Hippocampal formation (tissue), 2 donors: Measurements from ENCODE around the gene SANBR.
"Not testable (repeated sequence)": the region's sequence is repeated elsewhere in the genome, so short reads cannot be mapped to it uniquely, and the experiment has no call there.

Source experiments
- DNase-seq, 2 donors: peaks; one replicate each; lab custom pipeline; 2025; lab: John Stamatoyannopoulos, UW

SANBR gene

DNA sequence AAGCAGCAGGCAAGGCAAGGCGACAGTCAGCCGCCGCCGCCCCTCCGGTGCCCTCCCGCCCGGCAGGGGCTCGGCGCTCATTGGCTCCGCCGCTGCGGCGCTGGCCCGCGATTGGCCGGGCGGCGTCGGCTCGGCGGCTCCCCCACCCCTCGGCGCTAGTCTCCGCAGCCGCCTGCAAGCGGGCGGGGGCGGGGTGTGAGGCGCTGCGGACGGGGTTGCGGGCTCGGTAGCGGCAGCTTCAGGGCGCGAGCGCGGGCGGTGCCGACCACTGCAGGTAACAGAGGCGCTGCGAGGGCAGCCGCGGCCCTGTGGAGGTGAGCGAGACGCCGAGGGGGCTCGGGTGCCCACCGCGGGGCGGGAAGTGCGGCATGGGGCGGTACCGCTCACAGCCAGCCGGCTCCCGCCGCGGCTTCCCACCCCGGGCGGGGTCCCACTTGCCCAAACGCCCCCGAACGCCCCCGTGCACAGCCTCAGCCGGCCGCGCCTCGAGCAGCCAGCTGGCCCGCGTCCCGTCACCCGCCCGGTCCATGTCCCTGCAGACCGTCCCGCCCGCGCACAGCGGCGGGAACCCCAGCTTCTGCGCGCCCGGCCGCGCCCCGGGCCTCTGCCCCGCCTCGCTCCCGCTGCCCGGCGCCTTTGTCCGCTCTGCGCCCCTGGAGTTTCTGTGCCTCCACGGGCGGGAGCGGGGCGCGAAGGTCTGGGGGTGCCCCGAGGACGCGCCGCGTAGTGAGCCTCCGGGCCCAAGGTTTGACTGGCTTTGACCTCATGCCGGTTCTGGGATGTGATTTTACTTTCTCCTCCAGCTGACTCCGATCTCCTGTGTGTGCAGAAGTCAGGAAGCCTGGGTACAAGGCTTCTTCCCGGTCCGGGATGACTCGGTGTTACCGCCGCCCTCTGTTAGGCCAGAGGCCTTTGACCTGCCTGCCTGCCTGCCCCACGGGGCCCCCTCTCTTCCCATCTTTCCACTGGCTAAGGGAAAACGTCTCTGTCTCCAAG lies at the start of gene SANBR:
Gene SANBR (plus strand): TSS at position 158 of the 996 bp plus-strand sequence. CDS start 4,480 bp downstream, outside the sequence.
- DNase-seq: peak; percentile 83 to 88

DNA sequence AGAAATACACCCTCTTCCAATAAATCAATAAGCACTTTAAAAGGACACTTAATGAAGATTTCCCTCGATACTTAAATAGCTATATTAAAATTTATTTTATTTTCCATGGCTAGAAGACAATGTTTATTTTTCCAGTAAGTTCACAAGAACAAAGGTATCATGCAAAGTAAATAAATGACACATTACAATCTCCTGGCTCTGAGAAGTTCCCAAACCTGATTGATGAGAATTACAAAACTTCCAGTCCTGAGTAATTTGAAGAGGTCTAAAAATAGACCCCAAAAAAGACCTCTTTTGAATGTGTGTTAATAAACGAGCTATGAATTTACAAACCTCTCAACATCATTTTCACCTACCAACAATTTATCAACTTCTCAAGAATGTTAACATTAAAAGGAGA lies 49.7 kb upstream of the SANBR start:
- no peak for DNase-seq

DNA sequence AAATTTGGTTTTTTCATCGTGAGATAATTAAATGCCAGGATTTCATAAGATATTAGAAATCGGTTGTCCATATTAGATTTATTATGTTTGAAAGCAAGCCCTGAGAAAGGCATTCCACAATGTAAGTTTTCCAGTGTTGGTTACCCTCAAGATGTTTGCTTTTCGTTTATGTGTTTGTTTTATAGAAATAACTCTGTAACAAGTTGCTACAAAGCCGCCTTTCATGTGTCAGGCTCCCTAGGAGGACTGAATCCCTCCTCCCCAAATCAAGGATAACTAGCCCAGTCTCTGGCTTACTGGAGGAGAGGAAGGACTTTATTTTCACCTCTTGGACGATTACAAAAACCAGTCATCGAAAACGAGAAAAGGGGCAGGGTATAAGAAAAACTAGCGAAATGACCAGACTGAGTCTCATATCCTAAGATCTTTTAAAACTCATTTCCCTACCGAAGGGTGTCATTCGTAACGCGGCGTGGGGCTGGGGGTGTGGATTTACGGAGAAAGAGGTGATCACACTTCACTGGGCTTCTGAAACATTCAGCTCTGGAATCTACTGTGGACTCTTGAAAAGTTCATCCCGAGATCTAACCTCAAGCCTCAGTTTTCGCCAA lies 49.2 kb upstream of the SANBR start:
- DNase-seq: no peak

DNA sequence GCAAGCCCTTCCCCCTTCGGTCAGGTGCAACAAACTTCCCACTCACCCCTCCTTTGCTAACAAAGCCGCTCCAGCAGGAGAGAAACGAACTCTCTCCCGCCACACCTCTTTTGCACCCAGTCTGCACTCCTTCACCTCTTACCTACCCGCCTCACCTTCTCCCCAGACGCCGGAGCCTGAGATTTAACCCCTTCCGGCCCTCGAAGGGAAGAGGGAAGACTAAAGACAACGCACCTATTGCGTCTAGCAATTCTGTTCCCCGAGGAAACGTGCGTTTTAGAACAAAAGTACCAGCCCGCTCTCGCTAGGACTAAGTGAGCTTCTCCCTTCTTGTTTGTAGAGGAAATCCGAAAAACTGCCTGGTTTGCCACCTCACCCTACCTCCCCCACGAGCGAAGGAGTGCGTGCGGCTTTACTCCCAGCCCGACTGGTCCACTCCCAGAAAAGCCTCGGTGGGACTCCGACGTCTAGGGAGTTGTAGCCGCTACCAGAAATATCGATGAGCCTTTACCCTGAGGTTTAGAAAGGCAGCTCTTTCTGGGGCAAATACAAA lies 48.6 kb upstream of the SANBR start:
- DNase-seq: peak; percentile 82 to 90

DNA sequence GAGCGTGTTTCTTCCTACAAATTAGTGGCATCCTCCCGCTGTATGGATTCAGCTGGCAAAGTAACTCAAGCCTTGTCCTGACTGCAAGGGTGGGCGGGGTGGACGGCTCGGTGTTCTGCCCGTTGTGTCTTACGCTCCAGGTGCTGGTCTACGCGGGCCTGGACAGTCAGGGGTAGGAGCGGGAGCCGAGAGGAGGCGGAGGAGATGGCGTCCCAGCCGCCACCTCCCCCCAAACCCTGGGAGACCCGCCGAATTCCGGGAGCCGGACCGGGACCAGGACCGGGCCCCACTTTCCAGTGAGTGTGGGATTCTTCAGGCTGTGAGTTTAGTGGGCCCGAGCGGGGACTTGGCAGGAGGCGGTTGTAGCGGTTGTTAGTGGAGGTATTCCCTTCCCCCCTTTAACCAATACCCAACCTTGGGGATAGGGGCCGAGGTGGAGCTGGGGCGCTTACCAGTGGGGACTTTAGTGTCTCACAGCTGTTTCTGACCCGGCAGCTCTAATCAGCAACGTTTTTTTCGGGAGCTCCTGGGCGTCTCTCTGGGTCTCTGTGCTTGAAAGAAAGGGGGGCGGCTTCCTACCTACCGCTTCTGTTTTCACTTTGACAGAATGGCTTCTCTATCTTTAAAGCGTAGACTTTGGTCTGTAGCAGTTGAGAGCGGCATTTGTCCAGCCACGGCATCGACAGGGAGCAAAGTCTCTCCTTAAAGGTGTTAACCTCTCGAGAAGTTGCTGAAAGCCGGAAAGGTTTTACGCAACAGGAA lies 47.9 kb upstream of the SANBR start, which contains the start of the genes PEX13 and PUS10:
Gene PEX13 (plus strand): TSS at position 165 of the 762 bp plus-strand sequence. CDS start 40 bp downstream, at position 205.
Gene PUS10 (minus strand): TSS at position 700 of the 762 bp plus-strand sequence. CDS start 6,365 bp downstream, outside the sequence.
- DNase-seq: peak; percentile 82 to 90

DNA sequence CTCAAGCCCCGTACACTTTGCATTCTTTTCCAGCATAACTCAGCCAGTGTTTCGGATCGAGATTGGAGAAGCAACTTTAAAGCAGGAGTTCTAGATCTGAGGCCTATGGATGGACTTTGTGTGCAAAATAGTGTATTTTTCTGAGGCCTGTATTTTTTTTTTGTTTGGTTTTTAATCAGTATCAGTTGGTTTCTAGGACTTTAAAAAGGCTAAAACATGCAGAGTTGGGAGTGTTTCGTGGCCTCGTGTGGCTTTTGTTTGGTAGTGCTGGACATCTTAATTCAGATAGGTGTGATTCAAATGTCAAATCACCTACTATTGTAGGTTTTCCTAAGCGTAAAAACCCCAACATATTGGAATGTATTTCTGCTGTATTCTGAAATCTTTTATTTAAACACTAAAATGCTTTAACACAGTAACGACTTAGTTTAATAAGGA lies 47.3 kb upstream of the SANBR start:
- DNase-seq: no peak

DNA sequence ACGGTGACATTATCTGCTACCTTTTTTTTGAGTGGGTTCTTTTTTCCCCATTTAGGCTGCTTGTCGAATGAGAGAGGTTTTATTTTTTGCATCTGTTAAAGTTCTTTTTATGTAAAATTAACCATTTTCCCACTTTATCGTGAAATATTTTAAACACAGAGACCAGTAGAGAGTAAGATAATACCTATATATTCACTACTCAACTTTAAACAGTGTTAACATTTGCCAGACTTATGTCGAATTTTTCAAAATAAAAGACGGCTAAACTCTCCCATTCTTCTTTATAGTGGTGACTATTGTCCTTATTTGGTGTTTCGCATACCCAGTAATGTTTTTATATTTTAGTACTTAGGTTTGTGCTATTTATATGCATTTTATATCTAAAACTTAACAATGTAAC lies 46.9 kb upstream of the SANBR start:
- no peak for DNase-seq

DNA sequence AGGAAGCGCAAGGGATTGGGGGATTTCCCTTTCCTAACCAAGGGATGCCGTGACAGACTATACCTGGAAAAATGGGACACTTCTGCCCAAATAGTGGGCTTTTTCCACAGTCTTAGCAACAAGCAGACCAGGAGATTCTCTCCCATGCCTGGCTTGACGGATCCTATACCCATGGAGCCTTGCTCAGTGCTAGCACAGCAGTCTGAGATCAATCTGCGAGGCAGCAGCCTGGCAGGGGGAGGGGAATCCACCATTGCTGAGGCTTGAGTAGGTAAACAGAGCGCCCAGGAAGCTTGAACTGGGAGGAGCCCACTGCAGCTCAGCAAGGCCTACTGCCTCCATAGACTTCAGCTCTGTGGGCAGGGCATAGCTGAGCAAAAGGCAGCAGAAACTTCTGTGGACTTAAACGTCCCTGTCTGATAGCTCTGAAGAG lies 44.4 kb upstream of the SANBR start:
- DNase-seq: no peak

DNA sequence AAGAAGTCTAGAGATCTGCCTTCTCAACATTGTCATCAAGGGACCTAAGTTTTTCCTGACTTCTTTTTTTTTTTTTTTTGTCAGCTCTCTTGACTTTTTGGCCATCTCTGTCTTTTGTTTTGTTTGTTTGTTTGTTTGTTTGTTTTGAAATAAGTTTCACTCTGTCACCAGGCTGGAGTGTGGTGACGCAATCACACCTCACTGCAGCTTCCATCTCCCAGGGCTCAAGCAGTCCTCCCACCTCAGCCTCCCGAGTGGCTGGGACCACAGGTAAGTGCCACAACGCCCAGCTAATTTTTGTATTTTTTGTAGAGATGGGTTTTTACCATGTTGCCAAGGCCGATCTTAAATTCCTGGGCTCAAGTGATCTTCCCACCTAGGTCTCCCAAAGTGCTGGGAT lies 42.0 kb upstream of the SANBR start:
- no peak for DNase-seq

DNA sequence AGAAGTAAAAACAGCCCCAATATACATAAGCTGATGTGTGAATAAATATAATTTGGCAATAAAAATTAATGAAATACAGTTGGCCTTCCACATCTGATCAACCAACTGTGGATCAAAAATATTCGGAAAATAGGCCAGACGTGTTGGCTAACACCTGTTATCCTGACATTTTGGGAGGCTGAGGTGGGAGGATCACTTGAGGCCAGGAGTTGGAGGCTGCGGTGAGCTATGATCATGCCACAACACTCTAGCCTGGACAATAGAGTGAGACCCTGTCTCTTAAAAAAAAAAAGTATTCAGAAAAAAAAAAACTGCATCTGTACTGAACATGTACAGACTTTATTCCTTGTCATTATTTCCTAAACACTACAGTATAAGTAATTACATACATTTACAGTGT lies 36.1 kb upstream of the SANBR start:
- no peak for DNase-seq

DNA sequence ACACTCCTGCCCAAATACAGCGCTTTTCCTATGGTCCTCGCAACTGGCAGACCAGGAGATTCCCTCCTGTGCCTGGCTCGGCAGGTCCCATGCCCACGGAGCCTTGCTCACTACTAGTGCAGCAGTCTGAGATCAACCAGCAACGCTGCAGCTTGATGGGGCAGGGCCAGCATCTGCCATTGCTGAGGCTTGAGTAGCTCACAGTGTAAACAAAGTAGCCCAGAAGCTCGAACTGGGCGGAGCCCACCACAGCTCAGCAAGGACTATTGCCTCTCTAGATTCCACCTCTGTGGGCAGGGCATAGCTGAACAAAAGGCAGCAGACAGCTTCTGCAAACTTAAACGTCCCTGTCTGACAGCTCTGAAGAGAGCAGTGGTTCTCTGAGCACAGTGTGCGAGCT lies 31.1 kb upstream of the SANBR start:
- DNase-seq: not testable (repeated sequence)

DNA sequence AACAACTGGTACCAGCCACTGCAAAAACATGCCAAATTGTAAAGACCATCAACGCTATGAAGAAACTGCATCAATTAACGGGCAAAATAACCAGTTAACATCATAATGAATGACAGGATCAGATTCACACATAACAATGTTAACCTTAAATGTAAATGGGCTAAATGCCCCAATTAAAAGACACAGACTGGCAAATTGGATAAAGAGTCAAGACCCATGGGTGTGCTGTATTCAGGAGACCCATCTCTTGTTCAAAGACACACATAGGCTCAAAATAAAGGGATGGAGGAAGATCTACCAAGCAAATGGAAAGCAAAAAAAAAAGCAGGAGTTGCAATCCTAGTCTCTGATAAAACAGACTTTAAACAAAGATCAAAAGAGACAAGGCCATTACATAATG lies 29.0 kb upstream of the SANBR start:
- DNase-seq: not testable (repeated sequence)

DNA sequence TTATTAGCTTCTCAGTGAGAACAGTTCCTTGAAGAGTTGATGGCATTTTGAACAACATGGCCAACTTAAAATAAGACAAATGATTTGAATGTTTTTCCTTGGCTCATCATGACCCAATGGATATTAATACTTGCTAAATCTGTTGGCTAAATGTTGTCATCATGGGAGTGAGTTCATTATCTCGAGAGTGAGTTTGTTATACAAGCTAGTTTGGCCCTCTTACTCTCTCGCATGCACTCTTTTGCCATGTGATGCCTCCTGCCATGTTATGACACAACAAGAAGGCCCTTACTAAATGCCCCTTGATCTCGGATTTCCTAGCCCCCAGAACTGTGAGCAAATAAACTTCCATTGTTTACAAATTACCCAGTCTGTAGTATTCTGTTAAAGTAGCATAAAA lies 22.9 kb upstream of the SANBR start:
- DNase-seq: no peak

DNA sequence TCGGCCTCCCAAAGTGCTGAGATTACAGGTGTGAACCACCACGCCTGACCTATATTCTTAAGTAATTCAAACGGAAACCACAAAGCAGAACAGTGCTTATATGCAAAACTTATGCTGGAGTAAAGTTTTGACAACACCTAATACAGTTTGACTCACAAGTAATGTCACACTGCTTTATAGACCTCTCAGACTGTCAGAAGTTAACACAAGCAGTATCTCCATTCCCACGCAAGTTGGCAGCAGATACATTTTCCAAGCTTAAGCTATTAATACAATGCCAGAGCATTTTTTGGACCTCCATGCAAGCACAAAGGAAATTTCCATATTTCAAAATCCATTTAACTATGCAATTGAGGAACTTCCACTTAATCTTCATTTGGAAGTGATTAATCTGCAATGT lies 21.0 kb upstream of the SANBR start:
- no peak for DNase-seq

DNA sequence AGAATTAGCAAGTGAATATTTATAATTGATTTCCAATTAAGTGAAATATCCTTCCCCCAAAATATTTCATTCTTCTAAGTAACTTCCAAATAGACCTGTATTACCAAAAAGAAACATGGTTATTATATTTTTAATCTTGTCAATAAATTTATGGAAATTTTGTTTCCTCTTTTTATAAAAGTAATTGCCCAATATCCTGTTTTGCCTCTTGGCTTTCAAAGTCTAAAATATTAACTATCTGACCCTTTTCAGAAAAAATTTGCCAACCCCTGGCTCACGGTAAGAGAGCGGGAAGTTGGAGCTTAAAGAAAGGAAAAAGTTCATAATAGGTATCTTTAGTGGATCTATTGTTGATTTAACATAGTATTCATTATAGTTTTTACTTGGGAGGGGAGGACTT lies 20.4 kb upstream of the SANBR start:
- no peak for DNase-seq

DNA sequence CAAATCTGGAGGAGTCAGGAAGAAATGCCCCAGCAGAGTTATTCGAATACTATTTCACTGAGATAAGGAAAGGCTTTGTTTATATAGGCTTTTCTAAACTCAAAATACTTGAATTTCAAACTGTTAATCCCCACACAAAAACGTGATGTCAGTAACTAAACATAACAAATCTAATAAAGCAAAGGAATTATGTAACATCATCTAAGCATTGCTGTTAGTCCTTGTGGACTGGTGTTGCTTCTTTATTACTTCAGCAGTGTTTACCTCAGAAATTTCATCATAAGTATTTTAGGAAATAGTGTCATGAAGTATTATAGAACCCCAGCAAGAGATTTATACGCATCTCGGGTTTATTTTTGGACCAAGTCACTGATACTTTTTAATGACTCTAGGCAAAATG lies 19.7 kb upstream of the SANBR start:
- DNase-seq: no peak

DNA sequence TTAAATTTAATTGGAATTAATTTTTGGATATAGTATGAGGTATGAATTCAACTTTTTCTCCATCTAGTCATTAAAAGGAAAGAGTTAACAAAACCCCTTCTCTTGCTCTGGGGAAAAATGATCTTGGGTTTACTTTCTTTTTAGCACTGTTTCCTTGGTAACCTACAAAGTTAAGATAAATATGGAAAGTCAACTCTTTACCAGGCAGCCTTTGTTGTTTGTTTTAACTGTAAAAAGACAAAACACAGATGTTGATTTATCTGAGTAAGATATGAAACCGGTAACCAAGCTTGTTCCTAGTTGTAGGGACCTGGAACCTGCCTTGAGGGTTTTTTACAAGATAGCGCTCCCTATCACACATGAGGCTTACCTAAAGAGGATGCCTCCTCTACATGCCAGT lies 10.1 kb upstream of the SANBR start:
- no peak for DNase-seq

DNA sequence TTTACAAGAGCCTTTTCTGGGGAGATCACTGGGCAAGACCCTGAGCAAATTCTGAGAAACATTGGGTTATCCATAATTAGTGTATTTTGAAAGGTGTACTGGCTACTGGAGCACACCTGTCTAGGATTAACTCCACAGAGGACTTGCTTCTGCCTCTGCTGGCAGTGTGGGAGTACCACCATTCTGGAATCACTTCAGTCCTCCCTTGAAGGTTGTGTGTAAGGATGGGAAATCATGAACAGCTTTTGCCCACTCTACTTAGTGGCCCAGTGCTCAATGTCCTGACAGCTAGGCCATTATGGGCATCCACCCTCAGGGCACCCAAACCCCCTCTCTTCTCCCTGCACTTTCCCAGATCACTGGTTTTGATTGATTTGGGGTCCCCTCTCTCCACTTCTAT lies 8.1 kb upstream of the SANBR start:
- no peak for DNase-seq

DNA sequence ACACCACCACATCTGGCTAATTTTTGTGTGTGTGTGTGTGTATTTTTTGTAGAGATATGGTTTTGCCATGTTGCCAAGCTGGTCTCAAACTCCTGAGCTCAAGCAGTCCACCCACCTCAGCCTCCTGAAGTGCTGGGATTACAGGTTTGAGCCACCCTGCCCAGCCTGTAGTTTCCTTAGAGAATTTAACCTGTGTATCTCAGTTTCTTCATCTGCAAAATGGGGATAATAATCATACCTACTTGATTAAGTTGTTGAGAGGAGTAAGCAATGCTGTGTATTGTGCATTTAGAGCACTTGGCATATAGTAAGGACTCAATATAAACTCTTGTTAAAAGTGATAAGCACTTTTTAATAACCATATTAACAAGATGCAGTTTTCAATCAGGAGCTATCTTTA lies 6.3 kb upstream of the SANBR start:
- no peak for DNase-seq

DNA sequence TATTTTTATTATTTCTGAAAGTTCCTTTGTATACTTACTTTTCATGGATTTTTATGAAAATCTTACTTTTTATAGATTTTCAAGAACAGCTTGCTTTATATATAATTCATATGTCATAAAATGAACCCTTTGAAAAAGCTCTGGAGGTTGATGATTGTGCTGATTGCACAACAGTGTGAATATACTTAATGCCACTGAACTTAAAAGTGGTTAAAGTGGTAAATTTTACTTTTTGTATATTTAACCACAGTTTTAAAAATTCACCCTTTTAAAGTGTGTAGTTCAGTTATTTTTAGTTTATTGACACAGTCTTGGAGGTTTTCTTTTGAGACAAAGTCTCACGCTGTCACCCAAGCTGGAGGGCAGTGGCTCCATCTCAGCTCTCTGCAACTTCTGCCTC lies 8.4 kb downstream of the SANBR start:
- no peak for DNase-seq

DNA sequence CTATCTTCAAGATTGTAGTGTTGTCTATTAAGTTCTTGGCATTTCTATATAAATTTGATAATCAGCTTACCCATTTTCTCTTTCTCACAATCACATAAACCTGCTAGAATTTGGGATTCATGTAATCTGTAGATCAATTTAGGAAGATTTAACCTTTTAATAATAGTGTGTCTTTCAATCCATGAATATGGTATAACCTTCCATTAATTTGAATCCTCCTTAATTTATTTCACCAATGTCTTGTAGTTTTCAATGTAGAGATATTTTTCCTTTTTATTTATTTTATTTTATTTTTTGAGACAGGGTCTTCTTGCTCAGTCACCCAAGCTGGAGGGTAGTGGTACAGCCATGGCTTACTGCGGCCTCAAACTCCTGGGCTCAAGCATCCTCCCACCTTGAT lies 20.2 kb downstream of the SANBR start:
- DNase-seq: no peak

DNA sequence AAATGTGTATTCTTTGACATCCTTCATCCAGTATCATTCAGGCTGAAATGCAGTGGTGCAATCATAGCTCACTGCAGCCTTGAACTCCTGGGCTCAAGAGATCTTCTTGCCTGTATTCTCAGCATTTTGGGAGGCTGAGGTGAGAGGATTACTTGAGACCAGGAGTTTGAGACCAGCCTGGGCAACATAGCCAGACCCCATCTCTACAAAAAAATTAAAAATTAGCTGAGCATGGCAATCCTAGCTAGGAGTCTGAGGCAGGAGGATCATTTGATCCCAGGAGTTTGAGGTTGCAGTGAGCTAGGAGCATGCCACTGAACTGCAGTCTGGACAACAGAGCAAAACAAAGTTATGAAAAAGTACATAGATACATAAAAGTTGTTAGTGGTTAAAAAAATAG lies 24.1 kb downstream of the SANBR start:
- DNase-seq: no peak
